Motor neuron (in vitro differentiated cells): ENCODE measurements around the gene SIK3. TPM values are rescaled to one million over a fixed set of nuclear protein-coding genes. Genes with fewer than 3 reads are reported as not detected.

Experiments used
- ATAC-seq, 8 experiments: fragments of 200-7000 bp; cut with Tn5 transposase; replicated peaks in 6 of 8; 2 replicates each; pipeline ENCODE4 v1.8.0; 2021; ENCODE audit warnings: mild to moderate bottlenecking in 8 of 8, moderate library complexity in 8 of 8
- H3K27ac ChIP-seq, 2 donors: fragments of 250-450 bp; sonication (Bioruptor Pico); 2 replicates each; pipeline ENCODE4 v1.9.0; 2021; ENCODE audit warnings: antibody characterized with exemption in 2 of 2, mild to moderate bottlenecking in 2 of 2, moderate library complexity in 1 of 2
- H3K4me1 ChIP-seq, 2 donors: fragments of 250-450 bp; sonication (Bioruptor Pico); replicated peaks in 1 of 2; 2 replicates each; pipeline ENCODE4 v1.6.1; 2021; ENCODE audit warnings: antibody characterized with exemption in 2 of 2, mild to moderate bottlenecking in 2 of 2, moderate library complexity in 1 of 2
- H3K4me3 ChIP-seq, 5 donors: fragments of 250-450 bp; sonication (Bioruptor Pico); 2 replicates each; pipeline ENCODE4 v1.9.0; 2021; ENCODE audit warnings: antibody characterized with exemption in 5 of 5, mild to moderate bottlenecking in 5 of 5, moderate library complexity in 4 of 5
- WGBS, 10 experiments: fragments of 450-650 bp; shearing (Covaris generic); methylation state at CpG; one replicate each; pipeline ENCODE4 v1.0.0; 2022; 5-methylcytosine and 5-hydroxymethylcytosine counted together
- in situ Hi-C, 9 experiments: fragments of 400-800 bp; cut with MboI; loops; one replicate each; pipeline ENCODE4 v1.15.0; 2021; ENCODE audit warnings: low sequenced_read_pairs in 9 of 9, low pct_unique_long_range_greater_than_20kb in 2 of 9; ENCODE audit not compliant: unreplicated experiment in 9 of 9
- total RNA-seq, 8 experiments: library from RNA; unstranded; fragments of 300-600 nt; gene quantifications; 2 replicates each; pipeline versions ENCODE4 v1.2.3 to v1.2.4, GENCODE V29; 2022

Gene SIK3
- total RNA-seq, 8 experiments from 2014 or later, result 12.7 to 34.3 (median 16.5) TPM

DNA sequence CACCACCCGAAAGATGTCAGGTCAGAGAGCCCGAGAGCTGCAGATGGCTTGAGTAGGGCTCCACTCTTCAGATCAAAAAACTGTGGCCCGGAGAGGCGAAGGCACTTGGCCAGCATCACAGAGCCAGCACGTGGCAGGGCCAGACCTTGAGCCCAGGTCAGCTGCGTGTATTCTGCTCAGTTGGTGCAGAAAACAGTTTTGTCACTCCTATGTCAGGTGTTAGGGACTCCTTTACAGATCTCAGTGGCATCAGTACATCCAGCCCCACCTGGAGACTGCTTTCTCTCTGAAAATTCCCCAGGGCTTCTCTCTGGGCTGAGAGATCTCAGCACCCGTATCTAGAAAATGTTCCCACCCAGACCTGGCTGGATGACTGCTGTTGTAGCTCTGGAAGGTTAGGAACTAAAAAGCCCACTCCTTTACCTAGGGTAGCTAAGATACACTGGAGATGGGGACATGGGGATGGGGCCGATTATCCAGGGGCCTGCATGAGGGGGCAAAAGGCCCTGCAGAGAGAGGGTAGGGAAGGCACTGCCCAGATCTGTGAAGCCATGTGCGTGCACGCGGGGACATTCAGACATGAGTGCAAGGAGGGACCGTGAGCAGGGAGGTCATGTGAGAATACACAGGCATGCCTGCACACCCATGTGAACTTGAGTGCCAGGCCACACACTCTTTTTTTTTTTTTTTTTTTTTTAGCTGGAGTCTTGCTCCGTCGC, 264.3 kb downstream of the SIK3 start:
- no peak overlapping the region for H3K4me3 ChIP-seq
- no peak for ATAC-seq
- H3K4me1 ChIP-seq, result peaks cover 3 to 17% of the 10 kb centered on the region in 2 donors
- WGBS, 10 experiments, result 83 to 100% (median 91%) methylated on average over 1 to 9 of the region's 14 CpGs; no CpG with 5 or more reads in 4 of the 10 experiments
- in situ Hi-C loops, result no loop called here
- no peak overlapping the region for H3K27ac ChIP-seq

DNA sequence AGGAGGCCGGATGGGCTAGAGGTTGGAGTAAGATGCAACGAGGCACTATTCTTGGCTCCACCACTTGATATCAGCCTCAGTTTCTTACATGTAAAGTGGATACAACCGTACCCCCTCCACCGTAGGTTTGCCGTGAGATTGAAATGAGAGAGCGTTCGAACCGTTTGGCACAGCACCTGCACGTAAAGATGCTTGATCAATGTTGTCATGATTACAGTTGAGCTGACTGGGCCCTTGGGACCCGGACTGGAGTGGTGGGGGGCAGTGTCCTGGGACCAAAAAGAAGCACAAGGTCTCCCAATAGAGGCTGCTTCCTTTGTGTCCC, 264.8 kb downstream of the SIK3 start:
- Histone ChIP-seq H3K4me3 (no peak overlapping the region), H3K27ac (no peak overlapping the region), H3K4me1 (peaks cover 3 to 19% of the 10 kb centered on the region in 2 donors)
- ATAC-seq, result no peak
- 0 to 100% (median 83%) methylated on average over 1 to 9 of the region's 10 CpGs; no CpG with 5 or more reads in 2 of the 10 experiments for WGBS, 10 experiments
- in situ Hi-C loops, result no loop called here

DNA sequence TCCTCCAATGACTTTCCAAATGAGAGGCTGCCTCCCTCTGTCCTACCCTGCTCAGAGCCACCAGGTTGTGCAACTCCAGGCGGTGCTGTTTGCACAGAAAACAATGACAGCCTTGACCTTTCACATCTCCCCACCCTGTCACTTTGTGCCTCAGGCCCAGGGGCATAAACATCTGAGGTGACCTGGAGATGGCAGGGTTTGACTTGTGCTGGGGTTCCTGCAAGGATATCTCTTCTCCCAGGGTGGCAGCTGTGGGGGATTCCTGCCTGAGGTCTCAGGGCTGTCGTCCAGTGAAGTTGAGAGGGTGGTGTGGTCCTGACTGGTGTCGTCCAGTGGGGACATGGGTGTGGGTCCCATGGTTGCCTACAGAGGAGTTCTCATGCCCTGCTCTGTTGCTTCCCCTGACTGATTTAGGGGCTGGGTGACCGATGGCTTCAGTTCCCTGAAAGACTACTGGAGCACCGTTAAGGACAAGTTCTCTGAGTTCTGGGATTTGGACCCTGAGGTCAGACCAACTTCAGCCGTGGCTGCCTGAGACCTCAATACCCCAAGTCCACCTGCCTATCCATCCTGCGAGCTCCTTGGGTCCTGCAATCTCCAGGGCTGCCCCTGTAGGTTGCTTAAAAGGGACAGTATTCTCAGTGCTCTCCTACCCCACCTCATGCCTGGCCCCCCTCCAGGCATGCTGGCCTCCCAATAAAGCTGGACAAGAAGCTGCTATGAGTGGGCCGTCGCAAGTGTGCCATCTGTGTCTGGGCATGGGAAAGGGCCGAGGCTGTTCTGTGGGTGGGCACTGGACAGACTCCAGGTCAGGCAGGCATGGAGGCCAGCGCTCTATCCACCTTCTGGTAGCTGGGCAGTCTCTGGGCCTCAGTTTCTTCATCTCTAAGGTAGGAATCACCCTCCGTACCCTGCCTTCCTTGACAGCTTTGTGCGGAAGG, 265.6 kb downstream of the SIK3 start:
- 75 to 90% (median 89%) methylated on average over 3 to 8 of the region's 13 CpGs; no CpG with 5 or more reads in 5 of the 10 experiments for WGBS, 10 experiments
- Histone ChIP-seq H3K4me1 (peaks cover 3 to 16% of the 10 kb centered on the region in 2 donors), H3K4me3 (no peak overlapping the region), H3K27ac (no peak overlapping the region)
- in situ Hi-C loops, result no loop called here
- ATAC-seq, result no peak

DNA sequence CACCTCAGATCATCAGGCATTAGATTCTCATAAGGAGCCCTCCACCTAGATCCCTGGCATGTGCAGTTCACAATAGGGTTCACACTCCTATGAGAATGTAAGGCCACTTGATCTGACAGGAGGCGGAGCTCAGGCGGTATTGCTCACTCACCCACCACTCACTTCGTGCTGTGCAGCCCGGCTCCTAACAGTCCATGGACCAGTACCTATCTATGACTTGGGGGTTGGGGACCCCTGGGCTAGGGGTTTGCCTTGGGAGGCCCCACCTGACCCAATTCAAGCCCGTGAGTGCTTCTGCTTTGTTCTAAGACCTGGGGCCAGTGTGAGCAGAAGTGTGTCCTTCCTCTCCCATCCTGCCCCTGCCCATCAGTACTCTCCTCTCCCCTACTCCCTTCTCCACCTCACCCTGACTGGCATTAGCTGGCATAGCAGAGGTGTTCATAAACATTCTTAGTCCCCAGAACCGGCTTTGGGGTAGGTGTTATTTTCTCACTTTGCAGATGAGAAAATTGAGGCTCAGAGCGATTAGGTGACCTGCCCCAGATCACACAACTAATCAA, 266.4 kb downstream of the SIK3 start:
- peaks cover 3 to 19% of the 10 kb centered on the region in 2 donors for H3K4me1 ChIP-seq
- no peak overlapping the region for H3K4me3 ChIP-seq
- no peak overlapping the region for H3K27ac ChIP-seq
- in situ Hi-C loops, result no loop called here
- no peak for ATAC-seq
- 50 to 100% (median 84%) methylated on average over 1 to 3 of the region's 7 CpGs; no CpG with 5 or more reads in 6 of the 10 experiments for WGBS, 10 experiments

DNA sequence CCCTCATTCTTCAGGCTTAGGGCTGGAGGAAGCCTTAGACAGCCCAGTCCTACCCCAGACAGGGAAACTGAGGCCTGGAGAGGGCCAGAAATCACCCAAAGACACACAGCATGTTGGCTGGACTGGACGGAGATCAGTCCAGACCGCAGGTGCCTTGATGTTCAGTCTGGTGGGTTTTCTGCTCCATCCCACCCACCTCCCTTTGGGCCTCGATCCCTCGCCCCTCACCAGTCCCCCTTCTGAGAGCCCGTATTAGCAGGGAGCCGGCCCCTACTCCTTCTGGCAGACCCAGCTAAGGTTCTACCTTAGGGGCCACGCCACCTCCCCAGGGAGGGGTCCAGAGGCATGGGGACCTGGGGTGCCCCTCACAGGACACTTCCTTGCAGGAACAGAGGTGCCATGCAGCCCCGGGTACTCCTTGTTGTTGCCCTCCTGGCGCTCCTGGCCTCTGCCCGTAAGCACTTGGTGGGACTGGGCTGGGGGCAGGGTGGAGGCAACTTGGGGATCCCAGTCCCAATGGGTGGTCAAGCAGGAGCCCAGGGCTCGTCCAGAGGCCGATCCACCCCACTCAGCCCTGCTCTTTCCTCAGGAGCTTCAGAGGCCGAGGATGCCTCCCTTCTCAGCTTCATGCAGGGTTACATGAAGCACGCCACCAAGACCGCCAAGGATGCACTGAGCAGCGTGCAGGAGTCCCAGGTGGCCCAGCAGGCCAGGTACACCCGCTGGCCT, 267.9 kb downstream of the SIK3 start:
- 100% methylated on average over 1 of the region's 17 CpGs; no CpG with 5 or more reads in 9 of the 10 experiments for WGBS, 10 experiments
- in situ Hi-C loops, result no loop called here
- H3K4me3 ChIP-seq, result no peak overlapping the region
- peaks cover 2 to 21% of the 10 kb centered on the region in 2 donors for H3K4me1 ChIP-seq
- no peak for ATAC-seq
- no peak overlapping the region for H3K27ac ChIP-seq

DNA sequence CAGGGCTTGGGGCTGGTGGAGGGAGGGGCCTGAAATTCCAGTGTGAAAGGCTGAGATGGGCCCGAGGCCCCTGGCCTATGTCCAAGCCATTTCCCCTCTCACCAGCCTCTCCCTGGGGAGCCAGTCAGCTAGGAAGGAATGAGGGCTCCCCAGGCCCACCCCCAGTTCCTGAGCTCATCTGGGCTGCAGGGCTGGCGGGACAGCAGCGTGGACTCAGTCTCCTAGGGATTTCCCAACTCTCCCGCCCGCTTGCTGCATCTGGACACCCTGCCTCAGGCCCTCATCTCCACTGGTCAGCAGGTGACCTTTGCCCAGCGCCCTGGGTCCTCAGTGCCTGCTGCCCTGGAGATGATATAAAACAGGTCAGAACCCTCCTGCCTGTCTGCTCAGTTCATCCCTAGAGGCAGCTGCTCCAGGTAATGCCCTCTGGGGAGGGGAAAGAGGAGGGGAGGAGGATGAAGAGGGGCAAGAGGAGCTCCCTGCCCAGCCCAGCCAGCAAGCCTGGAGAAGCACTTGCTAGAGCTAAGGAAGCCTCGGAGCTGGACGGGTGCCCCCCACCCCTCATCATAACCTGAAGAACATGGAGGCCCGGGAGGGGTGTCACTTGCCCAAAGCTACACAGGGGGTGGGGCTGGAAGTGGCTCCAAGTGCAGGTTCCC, 268.6 kb downstream of the SIK3 start, which contains the start of gene APOC3:
APOC3 (plus strand) TSS at position 383 of the 659 bp plus-strand sequence. CDS start 676 bp downstream, outside the sequence.
- ATAC-seq, result peak in 7 of 8 experiments; percentile 15 to 70 (median 32)
- Histone ChIP-seq H3K4me3 (no peak within 1 kb of the TSS), H3K27ac (no peak within 1 kb of the TSS), H3K4me1 (peaks cover 2 to 19% of the 10 kb centered on the region in 2 donors)
- WGBS, 10 experiments, result 63 to 100% methylated on average over 1 to 5 of the region's 9 CpGs; no CpG with 5 or more reads in 8 of the 10 experiments
- in situ Hi-C loops, result no loop called here

DNA sequence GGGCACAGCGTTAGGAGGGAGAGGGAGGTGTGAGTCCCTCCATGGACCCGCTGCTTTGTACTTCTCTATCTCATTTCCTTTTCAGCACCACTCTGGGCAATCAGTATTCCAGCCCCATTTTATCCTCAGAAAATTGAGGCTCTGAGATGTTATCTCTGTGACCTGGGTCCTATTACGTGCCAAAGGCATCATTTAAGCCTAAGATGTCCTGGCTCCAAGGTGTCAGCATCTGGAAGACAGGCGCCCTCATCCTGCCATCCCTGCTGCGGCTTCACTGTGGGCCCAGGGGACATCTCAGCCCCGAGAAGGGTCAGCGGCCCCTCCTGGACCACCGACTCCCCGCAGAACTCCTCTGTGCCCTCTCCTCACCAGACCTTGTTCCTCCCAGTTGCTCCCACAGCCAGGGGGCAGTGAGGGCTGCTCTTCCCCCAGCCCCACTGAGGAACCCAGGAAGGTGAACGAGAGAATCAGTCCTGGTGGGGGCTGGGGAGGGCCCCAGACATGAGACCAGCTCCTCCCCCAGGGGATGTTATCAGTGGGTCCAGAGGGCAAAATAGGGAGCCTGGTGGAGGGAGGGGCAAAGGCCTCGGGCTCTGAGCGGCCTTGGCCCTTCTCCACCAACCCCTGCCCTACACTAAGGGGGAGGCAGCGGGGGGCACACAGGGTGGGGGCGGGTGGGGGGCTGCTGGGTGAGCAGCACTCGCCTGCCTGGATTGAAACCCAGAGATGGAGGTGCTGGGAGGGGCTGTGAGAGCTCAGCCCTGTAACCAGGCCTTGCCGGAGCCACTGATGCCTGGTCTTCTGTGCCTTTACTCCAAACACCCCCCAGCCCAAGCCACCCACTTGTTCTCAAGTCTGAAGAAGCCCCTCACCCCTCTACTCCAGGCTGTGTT, 269.4 kb downstream of the SIK3 start:
- Histone ChIP-seq H3K27ac (no peak overlapping the region), H3K4me1 (peaks cover 2 to 19% of the 10 kb centered on the region in 2 donors), H3K4me3 (no peak overlapping the region)
- ATAC-seq, result peak in 2 of 8 experiments; percentile 3 to 12
- in situ Hi-C loops, result no loop called here
- WGBS, 10 experiments, result 28 to 83% (median 70%) methylated on average over 1 to 4 of the region's 16 CpGs; no CpG with 5 or more reads in 4 of the 10 experiments

DNA sequence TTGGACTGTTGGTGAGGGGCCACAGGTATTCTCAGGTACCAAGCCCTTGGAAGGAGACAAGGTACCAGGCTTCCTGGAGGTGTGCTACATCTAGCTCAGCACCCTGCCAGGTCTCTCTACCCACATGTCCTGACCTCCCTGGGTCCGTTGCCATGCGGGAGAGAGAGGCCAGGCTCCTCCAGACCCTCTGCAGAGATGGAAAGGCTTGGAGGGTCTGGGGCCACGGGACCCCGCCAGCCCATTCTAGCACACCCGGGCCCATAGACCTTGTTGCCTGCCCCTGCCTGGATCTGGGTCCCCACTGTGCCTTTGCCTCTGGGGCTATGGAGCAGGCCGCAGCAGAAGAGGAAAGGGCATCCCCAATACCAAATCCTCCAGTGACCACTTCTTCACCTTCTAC, 270.8 kb downstream of the SIK3 start:
- no peak overlapping the region for H3K27ac ChIP-seq
- in situ Hi-C loops, result no loop called here
- WGBS, 10 experiments, result 40 to 96% (median 70%) methylated on average over 1 to 4 of the region's 6 CpGs; no CpG with 5 or more reads in 6 of the 10 experiments
- peaks cover 2 to 19% of the 10 kb centered on the region in 2 donors for H3K4me1 ChIP-seq
- no peak overlapping the region for H3K4me3 ChIP-seq
- no peak for ATAC-seq

DNA sequence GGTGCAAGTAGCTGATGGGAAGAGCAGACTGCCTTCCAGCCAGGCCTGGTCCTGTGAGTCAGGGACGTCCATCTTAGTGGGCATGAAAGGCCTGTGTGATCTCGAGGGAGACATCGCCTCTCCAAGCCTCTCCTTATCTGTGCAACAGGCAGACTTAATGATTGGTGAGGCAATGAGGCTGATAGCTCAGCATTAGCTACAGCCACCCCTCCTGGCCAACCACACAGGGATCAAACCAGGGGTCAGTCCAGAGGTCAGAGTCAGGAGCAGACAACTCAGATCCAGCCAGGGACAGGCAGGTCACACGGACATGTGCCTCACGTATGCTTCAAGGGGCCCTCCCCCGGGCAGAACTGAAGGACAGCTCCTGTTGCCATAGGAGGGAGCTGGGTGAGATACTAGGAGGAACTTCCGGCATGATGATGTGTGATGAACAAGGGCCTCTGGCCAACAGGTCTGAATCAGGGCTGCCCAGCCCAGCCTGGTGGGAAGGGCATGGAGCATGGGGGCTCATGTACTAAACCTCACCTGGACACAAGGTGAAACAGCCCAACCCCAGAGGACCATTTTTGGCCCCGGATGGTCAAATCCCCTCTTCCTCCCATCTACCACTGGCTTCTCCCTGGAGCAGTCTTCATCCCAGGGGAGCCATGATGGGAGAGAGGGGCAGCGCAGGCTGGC, 271.3 kb downstream of the SIK3 start:
- in situ Hi-C loops, result no loop called here
- Histone ChIP-seq H3K4me3 (no peak overlapping the region), H3K4me1 (peaks cover 2 to 19% of the 10 kb centered on the region in 2 donors), H3K27ac (peak overlapping the region in 1 of 2 donors; percentile 42)
- 50 to 100% (median 80%) methylated on average over 1 to 5 of the region's 9 CpGs; no CpG with 5 or more reads in 5 of the 10 experiments for WGBS, 10 experiments
- ATAC-seq, result peak in 3 of 8 experiments; percentile 30 to 72 (median 57)

DNA sequence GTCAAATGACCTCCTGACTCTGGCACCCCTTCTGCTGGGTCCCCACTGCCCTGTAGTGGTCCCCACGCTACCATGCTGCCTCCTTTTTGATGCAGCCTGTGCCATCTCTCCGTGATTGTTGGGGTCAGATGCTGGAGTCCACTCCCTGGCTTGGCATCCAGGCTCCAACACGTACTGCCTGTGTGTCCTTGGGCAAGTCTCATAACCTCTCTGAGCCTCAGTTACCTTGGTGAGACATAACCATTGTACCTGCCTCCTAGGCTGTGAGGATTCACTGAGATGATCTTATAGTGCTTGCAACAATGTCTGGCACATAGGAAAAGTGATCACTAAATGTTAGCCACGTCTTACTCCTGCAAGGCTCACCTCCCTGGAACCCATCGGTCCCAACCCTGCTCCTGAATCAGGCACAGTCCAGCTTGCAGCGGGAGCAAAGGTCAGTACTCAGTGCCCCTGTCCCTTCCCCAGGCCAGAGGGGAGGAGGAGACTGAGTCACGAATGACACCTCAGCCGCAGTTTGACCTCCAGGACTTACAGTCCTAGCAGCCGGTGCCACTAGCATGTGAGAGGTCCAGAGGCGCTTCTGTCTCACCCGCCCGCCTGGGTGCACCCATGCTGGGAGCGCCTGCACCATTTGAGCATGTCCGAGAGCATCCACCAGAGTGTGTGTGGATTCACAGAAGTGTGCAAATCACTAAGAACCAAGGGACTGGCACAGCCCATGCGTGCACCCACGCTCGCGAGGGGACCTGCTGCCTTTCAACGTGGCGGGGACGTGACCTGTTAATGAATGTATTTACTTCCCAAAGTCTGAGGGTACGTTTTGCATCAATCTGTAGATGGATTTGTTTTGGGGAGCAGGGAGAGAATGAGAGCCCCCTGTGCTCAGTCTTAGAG, 272.1 kb downstream of the SIK3 start:
- in situ Hi-C loops, result no loop called here
- Histone ChIP-seq H3K4me1 (peaks cover 2 to 19% of the 10 kb centered on the region in 2 donors), H3K4me3 (no peak overlapping the region), H3K27ac (peak overlapping the region in 1 of 2 donors; percentile 42)
- WGBS, 10 experiments, result 27 to 86% (median 79%) methylated on average over 2 to 10 of the region's 22 CpGs; no CpG with 5 or more reads in 1 of the 10 experiments
- ATAC-seq, result no peak
